Thoracic aorta (tissue), 2 donors: ENCODE results near the gene CHKA. TPM values are rescaled to one million over a fixed set of nuclear protein-coding genes. Genes with fewer than 3 reads are reported as not detected.

Experiments used
- ATAC-seq: fragments of 150-250 bp; one replicate; pipeline ENCODE4 v1.8.0; 2017; ENCODE audit warnings: low read depth; ENCODE audit not compliant: insufficient number of reproducible peaks, low FRiP score
- DNase-seq: peaks from one replicate; pipeline ENCODE4 v3.0.0-alpha.2; 2020; ENCODE audit warnings: low spot score
- H3K27ac ChIP-seq, 2 donors: fragments of 200-600 bp; sonication (generic); 1 replicate in 1 of 2; 2 replicates in 1 of 2; pipeline ENCODE4 v1.5.1; 2016; ENCODE audit warnings: mild to moderate bottlenecking in 2 of 2, moderate library complexity in 2 of 2
- H3K27me3 ChIP-seq: fragments of 200-600 bp; sonication (generic); replicated peaks from 2 replicates; pipeline ENCODE4 v1.6.0; 2016; ENCODE audit warnings: mild to moderate bottlenecking; ENCODE audit not compliant: insufficient read depth
- H3K36me3 ChIP-seq: fragments of 200-600 bp; sonication (generic); one replicate; pipeline ENCODE4 v1.5.1; 2016
- H3K4me1 ChIP-seq, 2 donors: fragments of 200-600 bp; sonication (generic); 1 replicate in 1 of 2; 2 replicates in 1 of 2; pipeline versions ENCODE4 v1.5.1 to v1.6.0; 2016; ENCODE audit warnings: low read depth in 2 of 2, mild to moderate bottlenecking in 1 of 2; ENCODE audit not compliant: control insufficient read depth in 1 of 2
- H3K4me3 ChIP-seq: fragments of 200-600 bp; sonication (generic); 2 replicates; pipeline ENCODE4 v1.5.1; 2016; ENCODE audit warnings: mild to moderate bottlenecking
- H3K9me3 ChIP-seq: fragments of 200-600 bp; sonication (generic); 2 replicates; pipeline ENCODE4 v1.5.1; 2016
- CTCF ChIP-seq: fragments of 200-600 bp; sonication (generic); IDR thresholded peaks from one replicate; pipeline ENCODE4 v1.5.1; 2019; ENCODE audit warnings: antibody characterized with exemption
- total RNA-seq, 2 donors: library from RNA; depleted of rRNA; stranded (reverse); fragments of >200 nt; gene quantifications; one replicate each; pipeline versions ENCODE4 v1.1.0 to v1.2.3, GENCODE V29; 2016

Gene CHKA
- total RNA-seq, 2 donors from 2014 or later, result 12.5 to 22.2 TPM

GRCh38 chr11:68159161-68159560 is 38.0 kb upstream of the CHKA start:
- ATAC-seq, result no peak
- DNase-seq, result no peak
- Histone ChIP-seq H3K4me1 (no peaks in the 10 kb centered on the region), H3K36me3 (peaks cover 24% of the 10 kb centered on the region), H3K27me3 (no peaks in the 10 kb centered on the region), H3K9me3 (no peaks in the 10 kb centered on the region), H3K27ac (no peak overlapping the region), H3K4me3 (no peak overlapping the region)
- no peak for TF ChIP-seq CTCF

GRCh38 chr11:68158580-68158979 is 37.4 kb upstream of the CHKA start:
- no peak for DNase-seq
- no peaks in the 10 kb centered on the region for H3K4me1 ChIP-seq
- TF ChIP-seq CTCF, result no peak
- no peaks in the 10 kb centered on the region for H3K27me3 ChIP-seq
- ATAC-seq, result no peak
- no peaks in the 10 kb centered on the region for H3K9me3 ChIP-seq
- no peak overlapping the region for H3K27ac ChIP-seq
- peaks cover 22% of the 10 kb centered on the region for H3K36me3 ChIP-seq
- no peak overlapping the region for H3K4me3 ChIP-seq

GRCh38 chr11:68153742-68154141 is 32.6 kb upstream of the CHKA start:
- TF ChIP-seq CTCF, result no peak
- ATAC-seq (no peak), DNase-seq (no peak)

GRCh38 chr11:68150037-68150436 is 28.8 kb upstream of the CHKA start:
- Histone ChIP-seq H3K9me3 (no peaks in the 10 kb centered on the region), H3K27me3 (no peaks in the 10 kb centered on the region), H3K27ac (no peak overlapping the region), H3K4me1 (peaks cover 0 to 13% of the 10 kb centered on the region in 2 donors), H3K4me3 (no peak overlapping the region), H3K36me3 (no peaks in the 10 kb centered on the region)
- DNase-seq (no peak), ATAC-seq (no peak)
- TF ChIP-seq CTCF, result no peak

More at GRCh38 chr11:68153742-68154141, 32.6 kb upstream of the CHKA start:
- peaks cover 12% of the 10 kb centered on the region for H3K36me3 ChIP-seq
- no peak overlapping the region for H3K27ac ChIP-seq
- no peaks in the 10 kb centered on the region for H3K4me1 ChIP-seq
- no peak overlapping the region for H3K4me3 ChIP-seq
- no peaks in the 10 kb centered on the region for H3K27me3 ChIP-seq
- H3K9me3 ChIP-seq, result no peaks in the 10 kb centered on the region

GRCh38 chr11:68149417-68149816 is 28.2 kb upstream of the CHKA start:
- DNase-seq (no peak), ATAC-seq (no peak)
- H3K9me3 ChIP-seq, result no peaks in the 10 kb centered on the region

More at GRCh38 chr11:68149417-68149816, 28.2 kb upstream of the CHKA start:
- Histone ChIP-seq H3K4me3 (no peak overlapping the region), H3K4me1 (peaks cover 0 to 13% of the 10 kb centered on the region in 2 donors), H3K27ac (no peak overlapping the region), H3K36me3 (no peaks in the 10 kb centered on the region), H3K27me3 (no peaks in the 10 kb centered on the region)
- TF ChIP-seq CTCF, result no peak
